ENCODE results near the gene SHLD1. TPM values are rescaled to one million over a fixed set of nuclear protein-coding genes. Genes with fewer than 3 reads are reported as not detected.

The SHLD1 gene
- total and polyA plus RNA-seq, 2 experiments from 2014 or later = 1.4 to 15.0 TPM

- TF ChIP-seq CTCF (conservative IDR thresholded peaks at IDR 0.05; ENCODE audit: low read depth in 2 of 2) (no peak), ZNF331 (CRISPR knock-in tag; IDR thresholded peaks at IDR 0.05; ENCODE audit: low read depth) (no peak), CREB1 (CRISPR knock-in tag; IDR thresholded peaks at IDR 0.05; ENCODE audit: low read depth) (no peak), STAT1 (IDR thresholded peaks at IDR 0.05; ENCODE audit: unreplicated experiment) (no peak), JUNB (IDR thresholded peaks at IDR 0.05; ENCODE audit: unreplicated experiment) (no peak), EZH2 (IDR thresholded peaks at IDR 0.05; ENCODE audit: low read depth, unreplicated experiment) (no peak)
Measured at GRCh38 chr20:5735845-5736510, 14.2 kb upstream of the SHLD1 start (continued).

GRCh38 chr20:5737619-5737953 is 12.6 kb upstream of the SHLD1 start:
- Mint-ChIP-seq H3K27ac (no peak overlapping the region), H3K4me3 (no peak overlapping the region), H3K36me3 (ENCODE audit: low read depth) (no peaks in the 10 kb centered on the region), H3K4me1 (peaks cover 7% of the 10 kb centered on the region; the same call in 2 of the 3 replicates), H3K27me3 (ENCODE audit: insufficient read depth, low read depth, poor library complexity) (peaks cover 1% of the 10 kb centered on the region), H3K9me3 (no peaks in the 10 kb centered on the region)
- no peaks in the 10 kb centered on the region for H3K36me3 ChIP-seq (ENCODE audit: insufficient read depth)
- no peaks in the 10 kb centered on the region for H3F3A ChIP-seq (replicated peaks; ENCODE audit: low read depth)
- ATAC-seq = no peak
- H3K79me2 ChIP-seq (replicated peaks; ENCODE audit: insufficient read depth) = no peaks in the 10 kb centered on the region
- H3K27ac ChIP-seq (ENCODE audit: low read depth) = no peak overlapping the region
- H3K4me3 ChIP-seq = no peak overlapping the region
- H3K4me2 ChIP-seq = no peak overlapping the region
- no peaks in the 10 kb centered on the region for H4K20me1 ChIP-seq (replicated peaks; ENCODE audit: insufficient read depth)
- H3K9me2 ChIP-seq (ENCODE audit: insufficient read depth) = no peaks in the 10 kb centered on the region
- H3K4me1 ChIP-seq (ENCODE audit: insufficient read depth) = no peaks in the 10 kb centered on the region
- H2AFZ ChIP-seq = no peak overlapping the region
- no peak for DNase-seq (ENCODE audit: low spot score)
- no peaks in the 10 kb centered on the region for H3K27me3 ChIP-seq (ENCODE audit: insufficient read depth)
- TF ChIP-seq ETS1 (IDR thresholded peaks at IDR 0.05) (no peak), EZH2phosphoT487 (IDR thresholded peaks at IDR 0.05; ENCODE audit: unreplicated experiment) (no peak), ZNF462 (CRISPR knock-in tag; IDR thresholded peaks at IDR 0.05) (no peak), JUNB (IDR thresholded peaks at IDR 0.05; ENCODE audit: unreplicated experiment) (no peak), POLR2AphosphoS5 (IDR thresholded peaks at IDR 0.05; ENCODE audit: low read depth) (no peak), REST (IDR thresholded peaks at IDR 0.05; ENCODE audit: unreplicated experiment) (no peak), CREB1 (CRISPR knock-in tag; IDR thresholded peaks at IDR 0.05; ENCODE audit: low read depth) (no peak), ZNF331 (CRISPR knock-in tag; IDR thresholded peaks at IDR 0.05; ENCODE audit: low read depth) (no peak), ZNF114 (CRISPR knock-in tag; IDR thresholded peaks at IDR 0.05) (no peak), NANOG (IDR thresholded peaks at IDR 0.05; ENCODE audit: borderline replicate concordance) (no peak)
